SW480 (cell line): Measurements from ENCODE around the gene SAMMSON.
A peak's percentile ranks its signal among the peaks of the same experiment; 100 is the strongest.

ENCODE experiments used
- DNase-seq: peaks from one replicate; pipeline ENCODE4 v3.0.0-alpha.2; 2016; ENCODE audit warnings: low spot score

The SAMMSON gene

GRCh38 chr3:69999140-70000027 lies at the start of gene SAMMSON:
TSS of gene SAMMSON (plus strand) at chr3:69999733.
- no peak for DNase-seq

DNA sequence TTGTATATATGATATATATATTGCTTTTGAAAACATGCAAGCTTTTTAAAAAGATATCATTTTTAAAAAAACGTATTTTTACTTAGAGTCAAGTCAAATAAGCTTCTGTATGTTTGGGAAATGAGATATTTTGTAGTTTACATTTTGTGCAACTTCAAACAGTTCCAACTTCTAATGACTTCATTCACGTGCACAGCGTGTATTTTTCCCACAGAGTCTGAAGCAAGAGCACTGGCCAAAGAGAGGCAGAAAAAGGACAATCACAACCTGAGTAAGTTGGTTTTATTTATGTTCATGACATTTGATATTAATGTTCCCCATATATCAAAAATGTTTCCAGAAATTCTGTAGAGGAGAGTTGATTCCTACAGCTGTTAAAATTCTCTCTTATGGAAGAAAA lies 47.9 kb upstream of the SAMMSON start:
- DNase-seq = no peak

GRCh38 chr3:69959581-69959980 lies 40.0 kb upstream of the SAMMSON start:
- DNase-seq = no peak

DNA sequence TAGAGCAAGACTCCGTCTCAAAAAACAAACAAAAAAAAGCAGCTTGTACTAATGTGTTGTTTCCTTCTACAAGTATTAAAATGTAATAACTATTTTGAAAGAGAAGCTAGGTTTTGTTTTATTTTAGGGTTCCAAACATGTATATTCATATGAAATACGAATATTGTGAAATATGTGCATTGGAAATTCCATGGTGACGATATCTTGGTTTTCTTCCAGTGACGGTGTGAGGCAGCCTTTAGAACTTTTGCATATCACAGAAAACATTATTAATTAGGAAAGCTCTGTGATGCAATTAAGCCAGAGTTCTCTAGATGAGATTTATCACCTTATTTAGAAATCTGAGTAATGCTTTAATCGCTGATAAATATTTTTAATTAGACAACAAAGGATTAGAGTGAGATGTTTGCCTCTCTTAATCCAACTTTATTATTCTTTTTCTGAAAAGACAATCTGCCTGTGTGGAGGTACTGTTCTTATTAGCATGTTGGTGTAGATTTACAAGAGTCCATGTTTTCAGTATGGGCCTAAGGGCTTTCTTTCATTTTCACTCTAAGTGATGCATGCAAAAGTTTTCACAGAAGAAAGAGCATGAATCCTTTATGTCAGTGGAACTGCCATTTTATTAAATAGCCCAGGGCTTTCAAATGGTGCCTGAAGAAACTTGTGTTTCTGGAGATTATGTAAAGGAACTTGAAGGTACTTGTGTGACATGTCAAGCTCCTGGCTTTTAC lies 37.7 kb upstream of the SAMMSON start:
- DNase-seq = no peak

- no peak for DNase-seq
These were observed 35.9 kb upstream of the SAMMSON start for GRCh38 chr3:69963643-69964042.

- no peak for DNase-seq
These were observed 32.4 kb upstream of the SAMMSON start for GRCh38 chr3:69967156-69967555.

DNA sequence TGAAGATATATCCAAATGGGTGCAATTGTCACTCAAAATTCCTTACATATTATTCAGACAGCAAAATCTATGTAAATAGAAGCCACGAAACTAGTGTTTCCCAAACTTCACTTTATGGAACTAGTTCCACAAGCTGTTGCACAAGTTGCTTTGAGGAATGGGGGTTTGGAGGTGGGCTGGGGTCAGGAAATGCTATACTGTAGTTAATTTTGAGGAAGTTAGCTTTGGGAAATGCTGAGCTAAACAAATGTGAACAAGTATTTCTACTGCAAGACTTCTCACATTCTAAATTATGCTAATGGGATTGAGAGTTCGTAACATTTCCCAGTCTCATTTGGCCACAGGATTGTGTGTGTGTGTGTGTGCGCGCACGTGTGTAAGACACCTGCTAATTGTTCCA lies 28.7 kb upstream of the SAMMSON start:
- DNase-seq = no peak

GRCh38 chr3:69972672-69973071 lies 26.9 kb upstream of the SAMMSON start:
- peak; percentile 37 for DNase-seq

DNA sequence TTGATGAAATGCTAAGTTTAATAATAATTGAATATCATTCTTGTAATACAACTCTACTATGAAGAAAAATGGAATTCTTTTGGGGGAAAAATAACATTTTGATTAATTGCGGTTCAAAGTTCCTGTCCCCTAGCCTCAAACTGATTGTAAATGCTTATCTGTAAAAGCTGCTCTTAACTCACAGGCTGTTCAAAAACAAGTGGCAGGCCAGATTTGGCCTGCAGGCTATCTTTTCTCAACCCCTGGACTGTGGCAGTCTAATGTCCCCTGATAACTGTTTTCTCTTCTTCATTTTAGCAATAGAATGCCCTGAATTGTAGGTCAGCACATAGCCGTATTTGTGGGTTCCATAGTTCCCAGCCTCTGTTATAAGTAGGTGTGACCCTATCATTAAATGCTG lies 23.5 kb upstream of the SAMMSON start:
- no peak for DNase-seq

GRCh38 chr3:69983546-69984265 lies 15.8 kb upstream of the SAMMSON start:
- DNase-seq = no peak

DNA sequence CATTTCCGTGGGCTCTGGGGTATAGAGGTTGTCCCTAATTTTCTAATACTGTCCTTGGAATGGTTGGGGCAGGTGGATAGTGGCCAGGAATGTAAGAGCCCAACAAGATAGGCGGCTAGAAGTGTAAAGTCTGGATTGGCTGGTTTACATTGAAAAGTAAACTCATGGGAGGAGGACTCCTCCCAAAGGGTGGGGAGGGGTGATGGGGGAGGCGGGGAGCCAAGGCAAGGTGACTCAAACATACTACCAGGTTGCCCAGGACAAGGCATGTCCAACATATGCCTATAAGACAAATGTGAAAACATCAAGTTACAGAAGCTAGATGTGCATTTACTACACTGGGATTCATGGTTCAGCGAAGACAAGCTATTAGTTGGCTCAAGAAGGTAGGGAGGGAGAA lies 14.3 kb upstream of the SAMMSON start:
- no peak for DNase-seq

DNA sequence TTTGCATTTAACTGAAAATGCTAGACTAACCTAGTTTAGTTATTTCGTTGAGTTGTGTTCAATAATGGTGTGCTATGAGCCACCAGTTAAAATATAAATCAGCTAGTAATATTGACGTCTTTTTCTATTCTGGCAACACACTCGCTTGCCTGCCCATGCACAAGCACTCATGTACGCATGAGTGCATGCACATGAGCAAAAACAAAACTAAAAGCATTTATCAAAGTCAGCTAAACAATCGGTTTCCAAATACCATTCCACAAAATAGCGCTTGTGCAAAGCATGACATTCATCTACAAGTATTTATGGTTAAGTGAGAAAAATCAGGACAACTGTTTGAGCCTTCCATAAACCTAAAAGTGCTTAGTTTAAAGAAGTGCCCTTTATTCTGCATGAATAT lies 13.1 kb upstream of the SAMMSON start:
- no peak for DNase-seq

DNA sequence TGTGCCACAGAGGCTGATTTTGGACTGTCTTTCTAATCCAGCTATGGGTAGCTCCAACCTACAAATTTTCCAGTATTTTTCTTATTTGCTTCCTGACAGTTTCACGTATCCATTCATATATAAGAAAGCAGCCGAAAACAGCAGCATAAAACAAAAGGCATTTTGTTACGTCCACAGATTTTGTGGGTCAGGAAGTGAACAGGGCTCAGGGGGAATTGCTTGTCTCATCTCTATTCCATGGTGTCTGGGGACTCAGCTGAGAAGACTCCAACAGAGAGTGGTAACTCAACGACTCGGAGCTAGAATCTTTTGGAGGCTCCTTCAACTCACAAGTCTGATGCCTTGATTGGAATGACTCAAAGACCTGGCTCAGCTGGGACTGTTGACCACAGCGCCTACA lies 11.7 kb upstream of the SAMMSON start:
- no peak for DNase-seq

- no peak for DNase-seq
These were observed 5.8 kb upstream of the SAMMSON start for GRCh38 chr3:69993757-69994156.

DNA sequence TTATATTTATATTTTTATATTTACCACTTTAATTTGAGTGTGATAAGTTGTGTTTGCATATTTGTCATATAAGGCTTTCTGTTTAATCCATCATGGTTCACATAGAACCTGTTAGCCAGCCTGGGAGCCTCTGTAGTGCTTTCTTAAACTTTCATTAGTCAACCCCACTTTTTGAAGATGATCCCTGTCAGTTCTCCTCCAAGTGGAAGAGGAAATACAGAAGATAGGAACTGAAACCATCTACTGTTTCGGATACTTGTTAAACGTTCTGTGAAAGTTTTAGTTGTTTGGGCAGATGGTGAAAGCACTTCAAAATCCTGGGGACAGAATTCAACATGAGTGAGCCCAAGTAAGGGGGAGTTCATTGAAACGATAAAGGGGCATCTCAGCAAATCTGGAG lies 4.6 kb upstream of the SAMMSON start:
- no peak for DNase-seq

DNA sequence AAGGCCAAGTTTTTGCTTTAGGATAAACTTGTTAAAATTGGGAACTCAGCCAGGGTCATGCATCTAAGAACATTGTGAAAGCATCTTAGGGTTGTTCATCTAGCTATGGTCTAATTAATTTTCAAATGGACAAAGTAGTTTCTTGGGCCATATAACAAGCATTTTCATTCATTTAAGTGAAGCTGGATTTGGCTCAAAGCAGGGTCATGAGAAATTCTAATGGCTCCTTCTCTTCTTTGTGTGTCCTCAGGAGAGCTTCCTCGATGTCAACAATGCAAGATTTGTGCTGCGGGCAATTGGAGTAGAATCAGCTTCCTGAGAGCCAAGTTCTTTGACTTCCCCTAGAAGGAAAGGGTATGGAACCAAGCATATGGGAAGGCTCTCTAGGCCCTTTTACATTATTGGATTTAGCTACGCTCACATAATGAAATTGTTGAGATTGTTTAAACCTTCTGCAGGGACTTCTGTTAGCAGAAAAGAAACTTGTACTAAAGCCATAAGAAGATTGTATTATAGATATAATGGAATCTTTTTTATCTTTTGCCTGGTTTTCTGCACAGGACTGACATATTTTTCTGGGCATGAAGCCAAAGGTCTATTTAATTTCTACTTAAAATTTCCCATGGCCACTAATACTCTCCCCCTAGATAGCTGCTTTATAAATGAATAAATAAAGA lies 1.8 kb upstream of the SAMMSON start:
- DNase-seq = no peak

GRCh38 chr3:69998759-69999139 lies 784 bp upstream of the SAMMSON start:
- no peak for DNase-seq

DNA sequence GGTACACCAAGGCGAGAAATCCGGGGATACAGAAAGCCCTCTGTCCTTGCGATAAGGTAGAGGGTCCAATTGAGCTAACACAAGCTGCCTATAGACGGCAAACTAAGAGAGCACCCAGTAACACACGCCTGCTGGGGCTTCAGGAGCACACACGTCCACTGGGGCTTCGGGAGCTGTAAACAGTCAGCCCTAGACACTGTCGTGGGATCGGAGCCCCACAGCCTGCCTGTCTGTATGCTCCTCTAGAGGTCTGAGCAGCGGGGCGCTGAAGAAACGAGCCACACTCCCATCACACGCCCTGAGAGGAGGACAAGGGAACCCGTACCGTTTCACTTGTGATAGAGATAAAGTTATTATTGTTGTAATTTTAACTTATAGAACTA lies 486 bp downstream of the SAMMSON start:
- DNase-seq = no peak

- peak; percentile 35 for DNase-seq
These were observed 1.1 kb downstream of the SAMMSON start for GRCh38 chr3:70000563-70001081.

- DNase-seq = no peak
These were observed 3.6 kb downstream of the SAMMSON start for GRCh38 chr3:70003119-70003518.

DNA sequence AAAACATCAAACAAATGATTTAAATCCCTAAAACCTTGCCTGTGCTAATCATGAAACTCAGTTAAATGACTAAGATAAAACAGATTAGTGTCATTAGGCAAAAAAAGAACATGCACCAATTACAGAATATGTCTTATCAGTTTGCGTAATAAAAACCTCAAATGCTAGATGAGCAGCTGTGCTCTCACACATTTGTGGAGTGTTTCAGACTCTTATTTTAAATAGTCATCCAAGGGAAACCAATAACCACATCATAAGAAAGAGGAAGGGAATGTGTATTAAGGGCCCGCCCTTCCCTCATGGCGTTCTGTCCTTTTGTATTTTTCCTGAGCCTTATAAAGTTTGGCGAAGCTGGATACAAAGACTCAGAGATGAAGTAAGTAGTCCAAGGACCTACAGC lies 6.6 kb downstream of the SAMMSON start:
- peak; percentile 22 for DNase-seq

GRCh38 chr3:70010346-70010745 lies 10.8 kb downstream of the SAMMSON start:
- DNase-seq = no peak
